ENCODE data around the gene LYST.
"Not testable (repeated sequence)": the region's sequence is repeated elsewhere in the genome, so short reads cannot be mapped to it uniquely, and the experiment has no call there.

LYST gene

DNA sequence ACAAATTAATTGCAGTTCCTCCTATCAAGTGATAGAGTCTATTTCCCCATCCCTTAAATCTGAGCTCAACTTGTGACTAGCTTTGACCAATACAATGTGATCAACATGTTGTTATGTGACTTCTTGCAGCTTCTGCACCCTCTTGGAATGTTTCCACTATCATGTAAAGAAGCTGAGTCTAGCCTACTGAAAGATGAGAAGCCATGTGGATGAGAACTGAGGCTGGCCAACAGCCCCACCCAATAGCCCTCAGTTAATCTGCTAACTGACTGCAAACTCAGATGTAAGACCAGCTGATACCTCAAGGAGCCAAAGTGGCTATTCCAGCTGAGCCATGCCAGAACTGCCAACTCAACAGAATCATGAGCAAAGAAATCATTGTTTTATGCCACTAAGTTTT is 44.0 kb downstream of the LYST start:
- no peak for DNase-seq (ENCODE audit: insufficient read length, low spot score)
- no peak for FAIRE-seq

DNA sequence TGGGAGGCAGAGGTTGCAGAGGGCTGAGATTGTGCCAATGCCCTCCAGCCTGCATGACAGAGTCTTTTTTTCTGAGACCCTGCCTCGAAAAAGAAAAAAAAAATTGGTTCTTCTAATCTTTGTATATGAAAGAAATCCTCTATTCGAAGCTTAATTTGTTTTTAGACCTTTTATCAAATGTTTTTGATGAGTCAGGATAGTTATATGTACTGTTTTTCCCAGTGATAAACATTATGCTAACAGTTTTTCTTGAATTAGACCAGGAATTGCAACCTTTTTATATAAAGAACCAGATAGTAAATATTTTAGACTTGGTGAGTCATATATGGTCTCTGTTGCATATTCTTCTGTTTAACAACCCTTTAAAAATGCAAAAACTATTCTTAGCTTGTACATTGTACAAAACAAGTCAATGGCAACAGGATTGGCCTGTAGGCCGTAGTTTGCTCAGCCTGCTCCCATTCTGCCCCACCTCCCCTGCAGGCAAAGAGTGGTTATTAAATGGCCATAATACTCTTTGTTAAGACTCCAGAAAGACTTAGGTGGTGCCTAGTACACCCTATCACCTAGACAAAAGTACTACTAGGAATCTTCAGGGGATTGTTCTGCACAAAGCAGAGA is 45.2 kb downstream of the LYST start:
- FAIRE-seq (no peak), DNase-seq (ENCODE audit: insufficient read length, low spot score) (no peak)

DNA sequence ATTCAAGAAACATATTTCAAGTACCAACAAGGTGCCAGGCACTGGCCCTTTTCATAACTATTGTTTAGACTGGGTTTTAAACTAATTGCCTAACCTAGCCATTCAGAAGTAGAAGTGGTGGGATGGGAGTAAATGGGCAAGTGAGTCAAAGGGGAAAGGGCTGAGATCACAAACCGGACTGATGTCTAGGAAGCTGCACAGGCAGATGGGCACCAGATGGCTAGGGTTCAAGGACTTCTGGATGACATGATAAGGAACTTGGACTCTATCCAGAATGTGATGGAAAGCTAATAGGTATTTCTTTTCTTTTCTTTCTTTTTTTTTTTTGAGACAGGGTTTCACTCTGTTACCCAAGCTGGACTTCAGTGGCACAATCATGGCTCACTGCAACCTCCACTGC is 46.6 kb downstream of the LYST start:
- no peak for DNase-seq (ENCODE audit: insufficient read length, low spot score)
- no peak for FAIRE-seq

DNA sequence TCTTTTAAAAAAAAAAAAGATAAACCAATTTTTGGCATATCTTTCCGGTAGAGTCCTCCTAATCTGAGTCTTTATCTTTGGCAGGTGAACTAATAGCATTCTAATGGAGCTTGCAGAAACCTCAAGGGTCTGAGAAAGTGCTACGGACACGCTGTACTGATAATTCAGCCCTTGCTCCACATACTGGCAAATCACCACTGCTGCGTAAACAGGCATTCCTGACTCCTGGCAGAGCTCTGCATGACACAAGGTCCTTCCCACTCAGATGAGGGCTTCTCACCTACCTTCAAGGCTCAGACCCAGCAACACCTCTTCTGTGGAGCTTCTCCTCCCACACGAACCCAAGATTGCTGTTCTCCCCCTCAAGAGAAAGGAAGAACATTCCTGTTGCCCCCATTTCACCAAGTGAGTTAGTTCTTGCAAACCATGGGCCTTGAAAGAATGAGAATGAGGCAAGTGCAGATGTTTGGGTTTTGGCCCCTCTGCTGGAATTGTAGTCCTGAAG is 48.0 kb downstream of the LYST start:
- FAIRE-seq: no peak

DNA sequence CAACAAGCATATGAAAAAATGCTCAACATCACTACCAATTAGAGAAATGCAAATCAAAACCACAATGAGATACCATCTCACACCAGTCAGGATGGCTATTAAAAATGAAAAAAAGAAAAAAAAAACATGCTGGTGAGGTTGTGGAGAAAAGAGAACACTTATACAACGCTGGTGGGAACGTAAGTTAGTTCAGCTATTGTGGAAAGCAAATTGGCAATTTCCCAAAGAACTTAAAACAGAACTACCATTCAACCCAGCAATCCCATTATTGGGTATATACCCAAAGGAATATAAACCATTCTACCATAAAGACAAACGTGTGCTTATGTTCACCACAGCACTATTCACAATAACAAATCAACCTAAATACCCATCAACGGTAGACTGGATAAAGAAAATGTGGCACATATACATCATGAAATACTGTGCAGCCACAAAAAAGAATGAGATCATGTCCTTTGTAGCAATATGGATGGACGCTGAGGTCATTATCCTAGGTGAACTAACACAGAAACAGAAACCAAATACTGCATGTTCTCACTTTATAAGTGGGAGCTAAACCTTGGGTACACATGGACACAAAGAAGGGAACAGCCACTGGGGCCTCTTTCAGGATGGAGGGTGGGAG is 49.5 kb downstream of the LYST start:
- FAIRE-seq (no peak), DNase-seq (ENCODE audit: insufficient read length, low spot score) (no peak)

More for the DNA sequence above, 48.0 kb downstream of the LYST start:
- no peak for DNase-seq (ENCODE audit: insufficient read length, low spot score)

DNA sequence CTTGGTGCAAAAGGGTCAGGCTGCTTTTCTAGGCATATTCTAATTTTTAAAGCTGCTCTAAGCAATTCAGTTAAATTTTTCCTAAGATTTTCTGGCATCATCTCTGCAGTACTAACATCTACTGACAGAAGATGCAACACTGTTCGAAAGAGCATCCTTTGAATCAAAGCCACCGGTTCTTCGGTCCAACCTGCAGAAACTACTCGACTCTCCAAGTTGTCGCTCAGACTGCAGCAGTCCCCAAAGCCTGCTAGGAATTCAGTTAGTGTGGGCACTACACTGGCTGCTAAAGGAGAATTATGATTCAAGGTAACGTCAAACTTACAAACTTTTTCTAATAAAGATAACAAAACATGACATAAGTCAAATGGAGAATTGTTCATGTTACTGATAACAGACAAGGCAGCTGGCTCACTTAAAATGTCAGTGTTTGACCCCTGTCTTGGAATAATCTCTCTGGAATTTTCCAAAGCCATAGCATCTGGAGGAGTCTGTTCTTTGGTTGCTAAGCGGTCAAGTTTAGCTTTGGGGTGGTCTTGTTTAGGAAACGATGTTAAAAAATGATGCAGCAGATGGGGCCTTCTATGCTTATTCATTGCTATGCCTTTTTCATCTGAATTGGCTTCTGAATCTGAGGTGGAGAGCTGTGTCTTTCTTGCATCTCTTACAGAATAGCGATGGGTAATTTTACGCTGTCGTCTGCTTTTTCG is 56.9 kb downstream of the LYST start:
- DNase-seq (ENCODE audit: insufficient read length, low spot score) (no peak), FAIRE-seq (no peak)

DNA sequence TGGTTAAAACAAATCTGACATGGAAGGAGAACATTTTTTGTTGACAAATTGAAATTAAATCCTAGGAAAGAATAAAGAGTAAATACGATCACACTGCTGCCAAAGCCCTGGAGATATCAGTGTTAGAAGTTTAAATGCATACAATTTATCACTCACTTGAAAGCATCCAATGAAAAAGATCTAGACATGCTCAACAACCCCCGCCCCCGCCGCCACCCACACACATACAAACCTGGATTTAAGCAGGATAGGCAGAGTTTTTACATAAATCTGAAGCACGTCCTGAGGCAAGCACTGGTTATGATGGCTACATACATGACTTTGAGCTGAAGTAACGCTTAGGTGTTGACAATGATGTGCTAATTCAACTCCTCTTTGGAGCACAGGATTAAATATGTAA is 58.5 kb downstream of the LYST start:
- no peak for DNase-seq (ENCODE audit: insufficient read length, low spot score)
- FAIRE-seq: no peak

DNA sequence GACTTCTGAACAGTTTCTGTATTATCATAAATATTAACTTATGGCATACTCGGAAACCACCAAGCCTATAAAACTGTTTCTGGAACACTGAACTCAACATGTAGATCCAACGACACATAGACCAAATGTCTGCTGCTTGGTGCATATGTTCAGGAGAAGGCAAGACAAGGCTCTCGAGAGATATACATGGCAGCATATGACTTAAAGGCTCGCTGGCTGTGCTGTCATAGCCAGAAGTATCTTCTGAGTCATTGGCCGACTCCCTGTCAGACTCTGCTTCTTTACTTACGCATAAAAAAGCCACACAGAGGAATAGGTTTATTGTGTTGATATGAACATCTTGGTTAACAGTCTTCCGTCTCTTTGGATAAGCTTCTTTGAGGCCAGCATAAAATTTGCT is 60.6 kb downstream of the LYST start:
- FAIRE-seq: no peak
- no peak for DNase-seq (ENCODE audit: insufficient read length, low spot score)

DNA sequence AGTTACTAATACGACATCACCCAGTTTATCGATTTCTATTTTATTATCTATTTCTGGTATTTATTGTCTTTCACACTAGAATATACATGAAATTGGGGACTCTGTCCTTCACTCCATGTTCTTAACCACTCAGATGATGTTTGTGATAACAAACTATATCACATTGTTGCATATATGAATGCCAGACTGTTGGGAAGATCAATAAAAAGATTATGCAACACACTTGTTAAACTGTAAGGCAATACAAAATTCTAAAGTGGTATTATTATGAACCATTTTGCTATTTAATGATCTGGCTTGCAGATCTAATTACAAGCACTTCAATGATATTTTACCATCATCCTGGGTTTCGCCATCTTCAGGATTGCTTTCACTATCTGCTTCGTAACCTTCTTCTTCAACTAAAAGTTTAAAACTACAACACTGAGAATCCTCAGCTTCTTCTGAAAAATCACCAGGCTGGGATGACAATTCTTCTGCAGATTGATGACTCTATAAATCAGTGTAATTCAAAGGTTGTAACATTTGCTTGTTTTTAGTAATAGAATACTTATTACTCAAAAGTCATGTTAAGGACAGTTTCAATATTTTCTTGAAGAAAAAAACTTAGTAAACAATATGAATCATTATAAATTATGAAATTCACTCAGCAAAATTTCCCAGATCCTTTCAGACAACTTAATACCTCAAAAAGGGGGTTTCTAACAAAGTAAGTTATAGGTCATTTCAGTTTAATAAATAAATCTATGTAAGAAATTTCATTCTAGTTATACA is 63.9 kb downstream of the LYST start:
- peak; percentile 71 for FAIRE-seq

DNA sequence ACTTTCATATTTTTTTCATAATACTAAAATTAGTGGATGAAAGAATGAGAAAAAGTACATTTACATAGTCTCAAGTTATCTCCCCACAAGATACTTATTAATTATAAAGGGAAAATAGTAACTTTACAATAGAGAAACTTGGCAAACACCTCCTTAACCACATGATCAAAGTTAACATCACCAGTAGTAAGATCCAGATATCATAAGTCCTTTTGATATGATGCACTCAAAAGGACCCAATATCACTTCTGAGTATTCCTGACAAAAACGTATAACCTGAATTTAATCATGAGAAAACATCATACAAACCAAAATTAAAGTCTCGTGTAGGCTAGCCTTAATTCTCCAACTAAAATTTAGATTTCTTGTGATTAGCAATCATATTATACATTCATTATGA is 67.4 kb downstream of the LYST start:
- DNase-seq (ENCODE audit: insufficient read length, low spot score) (no peak), FAIRE-seq (no peak)

More for the DNA sequence above, 63.9 kb downstream of the LYST start:
- DNase-seq (ENCODE audit: insufficient read length, low spot score): no peak

DNA sequence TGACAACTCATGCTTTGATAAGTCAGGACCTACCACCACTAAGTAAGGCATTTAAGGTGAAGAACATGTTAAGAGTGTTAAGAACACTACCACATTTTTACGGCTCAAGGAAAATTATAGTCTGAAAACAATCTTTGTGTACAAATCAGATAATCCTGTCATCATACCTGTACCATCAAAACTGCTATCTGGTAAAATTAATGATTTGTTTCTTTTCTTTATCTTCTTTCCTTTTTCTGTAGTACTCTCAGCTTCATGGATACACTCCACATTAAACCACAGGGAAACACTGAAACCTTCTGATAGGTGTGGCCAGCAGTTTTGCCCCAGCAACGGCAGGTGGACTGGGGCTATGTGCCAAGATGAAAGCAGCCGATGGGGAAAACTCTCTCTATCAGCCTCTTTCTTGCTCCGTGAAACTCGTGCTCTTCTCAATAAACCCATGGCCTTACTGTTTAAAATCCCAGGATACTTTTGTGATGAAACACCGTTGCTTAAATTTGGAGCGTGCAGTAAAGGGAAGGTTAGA is 75.1 kb downstream of the LYST start:
- no peak for DNase-seq (ENCODE audit: insufficient read length, low spot score)
- no peak for FAIRE-seq

DNA sequence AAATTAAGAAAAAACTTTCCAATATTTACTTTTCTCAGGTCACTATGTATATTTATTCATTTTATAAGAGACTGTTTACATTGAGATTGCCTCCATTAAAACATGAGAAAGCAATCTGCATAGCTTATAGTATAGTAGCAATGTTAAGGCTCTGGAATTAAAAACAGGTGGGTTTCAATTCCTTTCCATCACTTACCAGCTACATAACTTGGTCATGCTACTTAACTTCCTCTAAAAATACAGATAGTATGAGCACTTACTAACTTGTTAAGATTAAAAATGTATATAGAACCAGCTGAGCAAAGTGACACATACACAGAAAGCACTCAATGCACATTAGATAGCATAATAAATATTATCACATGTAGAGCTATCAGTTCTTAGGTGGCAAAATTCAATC is 76.6 kb downstream of the LYST start:
- FAIRE-seq: peak; percentile 18
- DNase-seq (ENCODE audit: insufficient read length, low spot score): no peak

DNA sequence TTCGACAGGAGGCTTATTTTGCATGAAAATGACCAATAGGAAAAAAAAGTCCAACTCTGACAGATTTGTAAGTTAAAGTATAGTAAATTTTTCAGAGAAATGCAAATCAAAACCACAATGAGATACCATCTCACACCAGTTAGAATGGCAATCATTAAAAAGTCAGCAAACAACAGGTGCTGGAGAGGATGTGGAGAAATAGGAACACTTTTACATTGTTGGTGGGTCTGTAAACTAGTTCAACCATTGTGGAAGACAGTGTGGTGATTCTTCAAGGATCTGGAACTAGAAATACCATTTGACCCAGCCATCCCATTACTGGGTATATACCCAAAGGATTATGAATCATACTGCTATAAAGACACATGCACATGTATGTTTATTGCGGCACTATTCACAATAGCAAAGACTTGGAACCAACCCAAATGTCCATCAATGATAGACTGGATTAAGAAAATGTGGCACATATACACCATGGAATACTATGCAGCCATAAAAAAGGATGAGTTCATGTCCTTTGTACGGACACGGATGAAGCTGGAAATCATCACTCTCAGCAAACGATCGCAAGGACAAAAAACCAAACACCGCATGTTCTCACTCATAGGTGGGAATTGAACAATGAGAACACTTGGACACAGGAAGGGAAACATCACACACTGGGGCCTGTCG is 80.3 kb downstream of the LYST start:
- not testable (repeated sequence) for DNase-seq (ENCODE audit: insufficient read length, low spot score); FAIRE-seq

DNA sequence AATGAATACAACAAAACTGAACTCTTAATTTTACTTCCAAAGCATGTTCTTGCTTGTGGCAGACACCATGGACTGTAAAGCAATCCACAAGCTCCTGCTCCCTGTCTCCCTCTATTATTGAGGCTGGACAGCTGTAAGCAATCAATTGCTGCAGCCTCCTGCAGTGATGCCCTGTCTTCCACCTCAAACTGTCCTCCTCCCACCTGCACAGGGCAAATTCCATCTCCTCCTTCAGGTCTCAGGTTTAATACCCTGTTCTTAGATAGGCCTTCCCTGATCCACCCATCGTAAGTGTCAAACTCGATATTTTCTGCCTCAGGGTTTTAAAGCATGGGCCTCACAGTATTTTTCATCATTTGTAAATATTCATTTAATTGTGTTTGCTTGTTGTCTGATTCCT is 81.8 kb downstream of the LYST start:
- FAIRE-seq (no peak), DNase-seq (ENCODE audit: insufficient read length, low spot score) (no peak)

DNA sequence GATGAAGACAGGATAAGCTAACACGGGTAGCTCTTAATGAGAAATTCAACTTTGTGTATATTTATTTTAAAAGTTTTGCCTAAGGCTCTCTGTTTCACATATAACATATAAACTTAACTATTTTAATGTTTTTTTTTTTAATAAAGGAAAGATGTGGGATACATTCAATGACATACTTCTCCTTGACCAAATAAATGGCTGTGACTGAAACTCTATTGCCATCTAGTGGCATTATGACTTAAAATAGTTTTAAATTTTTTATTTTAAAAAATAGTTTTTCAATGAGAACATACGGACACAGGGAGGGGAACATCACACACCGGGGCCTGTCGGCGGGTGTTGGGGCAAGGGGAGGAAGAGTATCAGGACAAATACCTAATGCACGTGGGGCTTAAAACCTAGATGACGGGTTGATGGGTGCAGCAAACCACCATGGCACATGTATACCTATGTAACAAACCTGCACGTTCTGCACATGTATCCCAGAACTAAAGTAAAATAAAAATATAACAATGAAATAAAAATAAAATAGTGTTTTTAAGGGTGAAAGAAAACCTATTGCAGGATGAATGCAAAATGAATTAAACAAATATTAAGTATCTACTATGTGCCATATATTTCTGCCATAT is 83.4 kb downstream of the LYST start:
- peak; percentile 56 for FAIRE-seq
- no peak for DNase-seq (ENCODE audit: insufficient read length, low spot score)

DNA sequence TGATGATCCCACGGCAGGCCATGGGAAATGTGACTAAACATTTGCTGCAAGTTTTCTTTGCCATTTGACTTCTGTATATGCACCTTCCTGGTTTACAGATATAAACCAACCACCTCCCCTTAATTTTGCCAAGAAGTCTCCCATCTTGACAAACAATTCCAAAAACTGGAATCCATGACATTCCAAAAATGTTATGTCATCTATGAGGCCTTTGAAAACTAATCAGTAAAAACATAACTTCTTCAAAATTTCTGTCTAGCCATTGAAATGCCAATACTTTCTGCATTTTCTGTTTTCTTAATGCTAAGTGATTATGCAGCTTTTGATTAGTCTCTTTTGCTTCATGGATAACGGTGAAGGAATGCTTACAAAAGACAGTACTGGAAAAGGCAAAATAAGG is 84.1 kb downstream of the LYST start:
- no peak for FAIRE-seq
- no peak for DNase-seq (ENCODE audit: insufficient read length, low spot score)

DNA sequence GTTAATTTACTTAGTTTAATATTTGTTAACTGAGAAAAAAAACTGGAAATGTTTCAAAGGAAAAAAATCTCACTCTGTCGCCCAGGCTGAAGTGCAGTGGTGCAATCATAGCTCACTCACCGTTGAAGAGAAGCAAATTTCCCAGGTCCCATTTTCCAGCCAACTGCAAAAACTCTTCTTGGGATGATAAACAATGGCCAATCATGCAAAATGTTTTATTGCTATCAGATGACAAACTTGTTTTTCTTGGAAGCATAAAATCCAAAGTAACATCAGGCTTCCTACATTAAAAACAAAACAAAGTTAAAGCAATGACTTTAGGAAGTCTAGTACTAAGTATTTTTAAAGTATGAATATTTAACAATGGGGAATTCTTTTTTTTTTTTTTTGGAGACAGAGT is 84.9 kb downstream of the LYST start:
- DNase-seq (ENCODE audit: insufficient read length, low spot score) (no peak), FAIRE-seq (no peak)

DNA sequence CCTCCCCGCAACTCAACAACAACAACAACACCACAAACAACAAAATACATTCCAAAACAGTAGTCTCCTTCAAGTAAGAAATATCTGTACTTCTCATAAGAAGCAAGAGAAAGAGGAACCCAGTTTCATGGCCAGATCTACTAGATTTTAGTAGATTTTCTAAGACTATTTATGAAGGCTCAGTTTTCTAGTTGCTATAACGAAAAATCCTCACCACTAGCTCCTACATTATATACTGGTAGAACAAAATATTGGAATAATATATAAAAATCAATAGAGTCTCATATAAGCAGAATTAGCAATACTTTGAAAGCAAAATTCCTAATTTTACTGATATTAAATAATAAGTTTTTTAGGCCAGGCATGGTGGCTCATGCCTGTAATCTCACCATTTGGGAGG is 86.9 kb downstream of the LYST start:
- DNase-seq (ENCODE audit: insufficient read length, low spot score) (no peak), FAIRE-seq (no peak)

DNA sequence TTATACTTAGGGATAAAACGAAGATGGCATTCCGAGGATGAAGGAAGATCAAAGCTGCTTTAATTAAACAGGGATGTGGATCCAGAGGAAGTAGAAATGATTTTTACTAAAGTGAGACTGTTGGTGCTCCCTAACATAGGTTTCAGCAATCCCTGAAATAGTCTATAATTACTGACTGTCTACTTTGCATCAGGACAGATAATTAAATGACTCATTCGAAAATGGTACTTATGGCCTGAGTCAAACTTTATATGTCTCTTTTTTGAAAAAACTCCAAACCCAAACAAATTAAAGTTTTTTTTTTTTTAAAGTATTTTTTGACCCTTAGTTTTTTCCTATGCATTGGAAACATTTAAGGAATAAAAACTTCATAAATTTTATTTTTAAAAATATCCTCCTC is 90.3 kb downstream of the LYST start:
- FAIRE-seq (no peak), DNase-seq (ENCODE audit: insufficient read length, low spot score) (no peak)

DNA sequence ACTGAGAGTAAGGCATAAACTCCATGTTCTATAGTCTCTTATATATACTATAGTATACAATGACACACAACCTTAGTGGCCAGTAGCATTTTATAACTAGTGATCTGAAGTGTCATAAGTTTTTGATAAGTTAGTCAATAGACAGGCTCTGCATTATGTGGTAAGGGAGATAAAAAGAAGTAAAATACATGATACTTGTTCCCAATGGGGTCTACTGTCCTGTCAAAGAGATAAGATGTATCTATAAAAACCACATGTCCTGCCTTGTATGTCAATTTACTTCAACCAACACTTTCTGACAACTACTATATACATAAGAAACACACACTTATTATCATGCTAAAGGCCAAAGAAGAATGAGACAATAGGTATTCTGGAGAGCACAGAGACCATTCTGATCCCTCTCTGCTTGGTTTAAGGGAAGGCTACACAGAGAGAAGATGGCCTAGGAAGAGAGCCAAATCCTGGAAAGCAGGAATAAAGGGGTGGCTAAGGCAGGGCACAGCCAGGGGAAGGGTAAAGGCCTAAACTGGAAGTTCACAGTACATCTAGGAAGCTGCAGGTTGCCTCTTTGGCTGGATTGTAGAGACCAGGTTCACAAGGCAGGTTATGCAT is 91.4 kb downstream of the LYST start:
- no peak for FAIRE-seq
- no peak for DNase-seq (ENCODE audit: insufficient read length, low spot score)

Measured in GM19239 (cell line).